IMR-90 (cell line): ENCODE data around the gene SH3RF3. TPM values are rescaled to one million over a fixed set of nuclear protein-coding genes. Genes with fewer than 3 reads are reported as not detected.
A peak's percentile ranks its signal among the peaks of the same experiment; 100 is the strongest.

Source experiments
- ATAC-seq: fragments of 200-7000 bp; cut with Tn5 transposase; 2 replicates; pipeline ENCODE4 v1.9.1; 2020; ENCODE audit warnings: low read depth, mild to moderate bottlenecking, moderate library complexity
- BruUV-seq: library from RNA; stranded (reverse); fragments of 400-500 nt; replicated peaks from 2 replicates; lab custom pipeline; 2021; lab: Mats Ljungman, UMichigan
- CTCF ChIA-PET: fragments of 300-600 bp; formaldehyde crosslinking; extraction: SDS; loops from one replicate; lab custom pipeline; 2021; ENCODE audit warnings: antibody characterized with exemption; lab: Yijun Ruan, JAX
- POLR2A ChIA-PET: fragments of 300-600 bp; sonication (Branson Sonifier 250); formaldehyde crosslinking; loops from one replicate; lab custom pipeline; 2022; ENCODE audit warnings: antibody characterized with exemption; ENCODE audit not compliant: unreplicated experiment; lab: Charles Lee
- DNase-seq: peaks from one replicate; pipeline ENCODE4 v3.0.0; 2013
- H2AFZ ChIP-seq: replicated peaks from 2 replicates; pipeline ENCODE3; 2013; ENCODE audit warnings: low read length, mild to moderate bottlenecking; ENCODE audit not compliant: poor library complexity
- H2AK5ac ChIP-seq: 2 replicates; pipeline ENCODE4 v1.6.1; 2013; ENCODE audit warnings: low read depth, low read length, inconsistent platforms
- H2AK9ac ChIP-seq: replicated peaks from 2 replicates; pipeline ENCODE3; 2013; ENCODE audit warnings: mild to moderate bottlenecking, low read depth, low read length, moderate library complexity; ENCODE audit not compliant: poor library complexity
- H2BK120ac ChIP-seq: 2 replicates; pipeline ENCODE4 v1.6.1; 2013; ENCODE audit warnings: low read depth, low read length, inconsistent platforms
- H2BK15ac ChIP-seq: 3 replicates; pipeline ENCODE4 v1.6.1; 2013; ENCODE audit warnings: low read depth, low read length, inconsistent platforms
- H2BK20ac ChIP-seq: 2 replicates; pipeline ENCODE4 v1.6.1; 2013; ENCODE audit warnings: low read depth, mild to moderate bottlenecking, inconsistent platforms, low read length, moderate library complexity
- H2BK5ac ChIP-seq: 2 replicates; pipeline ENCODE4 v1.6.1; 2013; ENCODE audit warnings: mild to moderate bottlenecking, low read depth, low read length, inconsistent platforms; ENCODE audit not compliant: poor library complexity, severe bottlenecking
- H3K14ac ChIP-seq: replicated peaks from 2 replicates; pipeline ENCODE4 v1.6.1; 2013; ENCODE audit warnings: low read depth, low read length, inconsistent platforms
- H3K18ac ChIP-seq: 2 replicates; pipeline ENCODE4 v1.6.1; 2013; ENCODE audit warnings: low read depth, low read length, control low read depth
- H3K23ac ChIP-seq: 2 replicates; pipeline ENCODE4 v1.6.1; 2013; ENCODE audit warnings: low read depth, low read length, inconsistent platforms
- H3K27ac ChIP-seq: 2 replicates; pipeline ENCODE4 v1.5.1; 2013; ENCODE audit warnings: mild to moderate bottlenecking, control low read depth, low read length; ENCODE audit not compliant: insufficient read depth
- H3K27me3 ChIP-seq: 2 replicates; pipeline ENCODE4 v1.6.1; 2013; ENCODE audit warnings: low read length; ENCODE audit not compliant: control insufficient read depth, insufficient read depth
- H3K36me3 ChIP-seq: 2 replicates; pipeline ENCODE4 v1.6.1; 2013; ENCODE audit warnings: low read length, mixed read lengths; ENCODE audit not compliant: control insufficient read depth, insufficient read depth
- H3K4ac ChIP-seq: 2 replicates; pipeline ENCODE4 v1.6.1; 2013; ENCODE audit warnings: low read depth, low read length, inconsistent platforms
- H3K4me1 ChIP-seq: 2 replicates; pipeline ENCODE4 v1.6.1; 2013; ENCODE audit warnings: low read length, mixed read lengths; ENCODE audit not compliant: control insufficient read depth, insufficient read depth
- H3K4me2 ChIP-seq: 2 replicates; pipeline ENCODE4 v1.6.1; 2013; ENCODE audit warnings: low read depth, mild to moderate bottlenecking, control low read depth, low read length, moderate library complexity
- H3K4me3 ChIP-seq: 2 replicates; pipeline ENCODE4 v1.5.1; 2013; ENCODE audit warnings: low read depth, mild to moderate bottlenecking, control low read depth, low read length, moderate library complexity; ENCODE audit not compliant: insufficient read depth
- H3K56ac ChIP-seq: 2 replicates; pipeline ENCODE4 v1.6.1; 2013; ENCODE audit warnings: low read length, inconsistent platforms; ENCODE audit not compliant: insufficient read depth; ENCODE audit errors: extremely low read depth
- H3K79me1 ChIP-seq, 2 experiments: 2 replicates each; pipeline ENCODE4 v1.6.1; 2013; ENCODE audit warnings: low read length in 2 of 2, inconsistent platforms in 1 of 2, low read depth in 1 of 2
- H3K9ac ChIP-seq: 2 replicates; pipeline ENCODE4 v1.6.1; 2013; ENCODE audit warnings: low read depth, low read length, control low read depth
- H3K9me1 ChIP-seq: 2 replicates; pipeline ENCODE4 v1.6.1; 2013; ENCODE audit warnings: low read length, inconsistent platforms; ENCODE audit not compliant: insufficient read depth
- H3K9me3 ChIP-seq: 2 replicates; pipeline ENCODE4 v1.6.1; 2013; ENCODE audit warnings: low read length; ENCODE audit not compliant: control insufficient read depth, insufficient read depth
- H4K20me1 ChIP-seq: 2 replicates; pipeline ENCODE4 v1.6.1; 2013; ENCODE audit warnings: low read length, inconsistent platforms; ENCODE audit not compliant: insufficient read depth
- H4K5ac ChIP-seq: 2 replicates; pipeline ENCODE4 v1.6.1; 2013; ENCODE audit warnings: mild to moderate bottlenecking, low read depth, low read length, control low read depth
- H4K8ac ChIP-seq, 2 experiments: 2 replicates each; pipeline ENCODE4 v1.6.1; 2013; ENCODE audit warnings: low read depth in 2 of 2, low read length in 2 of 2, control low read depth in 1 of 2, inconsistent platforms in 1 of 2
- H4K91ac ChIP-seq: 2 replicates; pipeline ENCODE4 v1.6.1; 2013; ENCODE audit warnings: low read depth, low read length, inconsistent platforms; ENCODE audit not compliant: insufficient read depth
- CHD1 ChIP-seq: IDR thresholded peaks from 2 replicates; pipeline ENCODE4 v1.6.1; 2012; ENCODE audit warnings: low read depth, low read length, improper control_type of control experiment
- FOS ChIP-seq: fragments of 150-350 bp; IDR thresholded peaks from 2 replicates; pipeline ENCODE4 v1.6.1; 2016; ENCODE audit warnings: low read depth, low read length
- MAFK ChIP-seq: IDR thresholded peaks from 2 replicates; pipeline ENCODE4 v1.6.1; 2012; ENCODE audit warnings: low read depth, low read length, improper control_type of control experiment
- POLR2A ChIP-seq: IDR thresholded peaks from 2 replicates; pipeline ENCODE4 v1.6.1; 2012; ENCODE audit warnings: mild to moderate bottlenecking, low read depth, low read length
- RAD21 ChIP-seq: IDR thresholded peaks from 2 replicates; pipeline ENCODE4 v1.6.1; 2012; ENCODE audit warnings: low read length, improper control_type of control experiment
- RCOR1 ChIP-seq: IDR thresholded peaks from 2 replicates; pipeline ENCODE4 v1.6.1; 2012; ENCODE audit warnings: mild to moderate bottlenecking, low read length, improper control_type of control experiment; ENCODE audit not compliant: insufficient replicate concordance
- USF2 ChIP-seq: fragments of 150-350 bp; IDR thresholded peaks from 2 replicates; pipeline ENCODE4 v1.6.1; 2017; ENCODE audit warnings: mild to moderate bottlenecking, antibody characterized with exemption, low read length, low read depth
- WGBS, 2 experiments: methylation state at CpG; one replicate each; pipeline versions ENCODE4 v1.1.5 to v1.1.7; 2013; ENCODE audit warnings: missing lambda C conversion rate in 2 of 2; ENCODE audit not compliant: insufficient read length in 1 of 2; ENCODE audit errors: extremely low coverage in 2 of 2; 5-methylcytosine and 5-hydroxymethylcytosine counted together
- dilution Hi-C: fragments of 300-500 bp; cut with HindIII; formaldehyde crosslinking; loops from one replicate; pipeline ENCODE4 v1.14.3; 2018; ENCODE audit warnings: low sequenced_read_pairs; ENCODE audit not compliant: unreplicated experiment
- in situ Hi-C: fragments of 300-500 bp; cut with MboI; formaldehyde crosslinking; loops from 3 replicates; pipeline ENCODE4 v1.14.3; 2019; ENCODE audit warnings: low sequenced_read_pairs, inconsistent platforms, mixed read lengths
- intact Hi-C: fragments of 100-400 bp; cut with micrococcal nuclease; formaldehyde crosslinking; loops from 2 replicates; pipeline ENCODE4 v1.10.0; 2022
- polyA plus RNA-seq, 3 experiments: library from polyadenylated mRNA; depleted of rRNA; stranded (reverse); fragments of >200 nt; gene quantifications; 2 replicates each; pipeline ENCODE4 v1.2.3, GENCODE V29; 2012; ENCODE audit warnings: low replicate concordance in 1 of 3
- total RNA-seq: library from RNA; depleted of rRNA; stranded (reverse); fragments of >200 nt; gene quantifications from 2 replicates; pipeline ENCODE4 v1.2.3, GENCODE V29; 2012

Gene SH3RF3
- total and polyA plus RNA-seq, 2 of the 4 experiments (the other 2 are of a cell fraction): 3.4 to 5.3 TPM

- Histone ChIP-seq H3K9ac (no peak overlapping the region), H3K9me3 (no peaks in the 10 kb centered on the region), H4K5ac (no peak overlapping the region), H3K27me3 (no peaks in the 10 kb centered on the region), H3K79me1 (peaks cover under 1 to 66% of the 10 kb centered on the region in 2 experiments; a peak in 3 of 4 replicates), H2BK20ac (no peak overlapping the region), H3K9me1 (peaks cover 16% of the 10 kb centered on the region), H3K4me2 (no peak overlapping the region), H3K18ac (no peak overlapping the region), H2BK5ac (no peak overlapping the region), H4K8ac (no peak overlapping the region), H4K91ac (no peak overlapping the region), H3K14ac (no peak overlapping the region), H2BK15ac (no peak overlapping the region), H2AFZ (no peak overlapping the region), H4K20me1 (peaks cover 26% of the 10 kb centered on the region), H3K4ac (no peak overlapping the region), H2BK120ac (no peak overlapping the region), H2AK5ac (no peak overlapping the region), H3K56ac (no peak overlapping the region), H3K4me1 (no peaks in the 10 kb centered on the region), H3K23ac (peak overlapping the region; percentile 32; the same call in 1 of the 2 replicates), H3K4me3 (no peak overlapping the region), H2AK9ac (peak overlapping the region; percentile 19), H3K36me3 (peaks cover 9% of the 10 kb centered on the region), H3K27ac (no peak overlapping the region)
- intact Hi-C loops: no loop called here
- TF ChIP-seq POLR2A (no peak), RCOR1 (no peak), CHD1 (no peak), FOS (no peak), MAFK (no peak), USF2 (no peak), RAD21 (no peak)
- DNase-seq (no peak), ATAC-seq (no peak)
- in situ Hi-C loops: no loop called here
- POLR2A ChIA-PET: no interaction called here
- CTCF ChIA-PET: no interaction called here
- no TSS peak for BruUV-seq
- WGBS, 2 experiments: 83% methylated on average over 7 of the region's 15 CpGs; no CpG with 5 or more reads in 1 of the 2 experiments
- dilution Hi-C loops: no loop called here
These were observed 264.0 kb downstream of the SH3RF3 start for GRCh38 chr2:109392816-109393661.
